DOHH2 (cell line): Measurements from ENCODE around the gene ARHGAP40.

Source experiments
- CTCF ChIP-seq: fragments of 200-600 bp; sonication (generic); IDR thresholded peaks from one replicate; pipeline ENCODE4 v1.5.1; 2014; ENCODE audit warnings: antibody characterized with exemption, mild to moderate bottlenecking, low read depth, low read length; ENCODE audit not compliant: poor library complexity, severe bottlenecking
- EZH2phosphoT487 ChIP-seq: fragments of 200-600 bp; sonication (generic); IDR thresholded peaks from 2 replicates; pipeline ENCODE4 v1.6.1; 2017; ENCODE audit warnings: borderline replicate concordance, mild to moderate bottlenecking, antibody characterized with exemption, low read length, moderate library complexity, mixed read lengths

GRCh38 chr20:38642498-38642897 lies 40.9 kb downstream of the ARHGAP40 start:
- TF ChIP-seq CTCF: no peak
- TF ChIP-seq EZH2phosphoT487: no peak
